RKO (cell line): Measurements from ENCODE around the gene KIF26A.
A peak's percentile ranks its signal among the peaks of the same experiment; 100 is the strongest.

Experiments
- DNase-seq: peaks from one replicate; pipeline ENCODE4 v3.0.0-alpha.2; 2016; ENCODE audit warnings: low spot score

The KIF26A gene

GRCh38 chr14:104130974-104131651 is 7.3 kb upstream of the KIF26A start:
- peak; percentile 65 for DNase-seq

- no peak for DNase-seq
These were observed 6.2 kb upstream of the KIF26A start for GRCh38 chr14:104131968-104132732.

GRCh38 chr14:104132981-104133380 is 5.4 kb upstream of the KIF26A start:
- DNase-seq: no peak

GRCh38 chr14:104133496-104133895 is 4.9 kb upstream of the KIF26A start:
- DNase-seq: no peak

DNA sequence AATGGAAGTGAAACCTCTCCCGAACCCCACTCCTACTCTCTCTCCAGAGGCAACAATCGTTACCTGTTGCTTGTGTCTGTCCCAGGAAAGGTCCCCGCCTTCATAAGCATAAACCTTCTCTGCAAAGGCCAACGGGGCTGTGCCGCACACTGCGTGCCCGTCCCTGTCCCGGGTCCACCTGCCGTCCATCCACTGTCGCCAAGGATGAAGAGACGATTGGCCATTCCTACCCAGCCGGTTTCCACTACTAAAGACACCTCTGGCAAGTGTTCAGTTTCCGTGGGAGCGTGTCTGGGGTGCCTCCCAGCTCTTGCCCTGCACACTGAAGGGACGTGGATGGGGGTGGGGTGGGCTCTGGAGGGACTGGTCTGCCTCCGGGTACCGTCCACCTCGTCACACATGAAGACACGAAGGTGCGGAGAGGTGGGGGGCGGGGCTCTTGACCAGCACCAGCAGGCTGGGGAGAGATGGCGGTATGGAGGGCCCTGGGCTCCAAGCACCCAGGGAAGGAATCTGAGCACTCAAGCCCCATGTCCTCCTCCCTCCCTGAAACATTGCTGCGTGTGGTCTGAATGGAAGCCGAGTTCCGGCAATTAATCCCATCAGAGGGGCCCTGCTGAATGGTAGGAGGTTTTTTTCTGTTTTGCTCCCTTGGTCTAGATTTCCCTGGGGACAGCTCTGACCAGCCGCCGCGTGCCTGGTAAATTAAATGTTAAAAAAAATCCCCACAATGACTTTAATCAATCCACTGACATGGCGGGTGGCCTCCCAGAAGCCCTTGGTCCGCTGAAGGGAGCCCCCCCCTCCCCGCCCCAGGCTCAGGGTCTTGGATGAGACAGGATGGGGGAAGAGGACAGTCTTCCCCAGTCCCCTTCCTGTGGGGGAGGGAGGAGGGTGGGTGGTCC is 4.1 kb upstream of the KIF26A start:
- DNase-seq: no peak

- DNase-seq: peak; percentile 43
These were observed 3.1 kb upstream of the KIF26A start for GRCh38 chr14:104135121-104135903.

GRCh38 chr14:104135904-104136471 is 2.4 kb upstream of the KIF26A start:
- DNase-seq: no peak

DNA sequence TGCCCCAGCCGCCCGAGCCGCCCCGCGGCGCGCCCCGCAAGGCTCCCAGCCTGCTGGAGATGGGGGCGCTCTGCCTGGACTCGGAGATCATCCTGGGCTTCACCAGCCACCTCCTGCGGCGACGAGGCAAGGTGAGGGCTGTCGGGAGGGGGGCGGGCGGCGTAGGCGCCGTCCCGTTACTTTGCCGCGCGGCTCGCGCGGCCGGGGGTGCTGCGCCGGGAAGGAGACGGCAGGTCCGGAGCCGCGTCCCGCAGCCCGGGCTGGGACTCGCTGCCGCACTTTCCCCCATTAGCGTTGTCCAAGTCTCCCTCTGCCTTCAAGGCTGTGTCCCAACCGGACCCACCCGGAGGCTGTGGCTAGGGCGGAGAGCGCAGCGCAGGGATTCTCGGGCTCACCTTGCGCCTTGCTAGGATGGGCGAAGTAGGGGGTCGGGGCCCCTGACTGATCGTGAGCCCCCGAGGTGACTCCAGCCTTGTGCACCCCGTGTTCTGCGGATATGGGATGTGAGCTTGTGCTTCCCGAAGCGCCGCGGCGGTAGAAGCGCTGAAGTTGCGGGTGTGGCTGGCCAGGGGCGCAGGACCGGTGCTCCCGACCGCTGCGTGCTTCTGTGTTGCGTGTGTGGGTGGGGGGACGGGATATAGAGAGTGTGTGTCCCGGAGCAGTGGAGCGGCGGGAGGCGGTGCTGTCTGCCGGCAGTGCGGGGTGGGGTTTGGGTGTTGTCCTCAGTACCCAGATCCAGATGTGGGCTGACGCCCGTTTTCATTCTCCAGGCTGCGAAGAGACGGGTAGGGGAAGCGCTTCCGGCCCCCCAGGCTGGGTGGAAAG is 1.7 kb upstream of the KIF26A start:
- DNase-seq: no peak

DNA sequence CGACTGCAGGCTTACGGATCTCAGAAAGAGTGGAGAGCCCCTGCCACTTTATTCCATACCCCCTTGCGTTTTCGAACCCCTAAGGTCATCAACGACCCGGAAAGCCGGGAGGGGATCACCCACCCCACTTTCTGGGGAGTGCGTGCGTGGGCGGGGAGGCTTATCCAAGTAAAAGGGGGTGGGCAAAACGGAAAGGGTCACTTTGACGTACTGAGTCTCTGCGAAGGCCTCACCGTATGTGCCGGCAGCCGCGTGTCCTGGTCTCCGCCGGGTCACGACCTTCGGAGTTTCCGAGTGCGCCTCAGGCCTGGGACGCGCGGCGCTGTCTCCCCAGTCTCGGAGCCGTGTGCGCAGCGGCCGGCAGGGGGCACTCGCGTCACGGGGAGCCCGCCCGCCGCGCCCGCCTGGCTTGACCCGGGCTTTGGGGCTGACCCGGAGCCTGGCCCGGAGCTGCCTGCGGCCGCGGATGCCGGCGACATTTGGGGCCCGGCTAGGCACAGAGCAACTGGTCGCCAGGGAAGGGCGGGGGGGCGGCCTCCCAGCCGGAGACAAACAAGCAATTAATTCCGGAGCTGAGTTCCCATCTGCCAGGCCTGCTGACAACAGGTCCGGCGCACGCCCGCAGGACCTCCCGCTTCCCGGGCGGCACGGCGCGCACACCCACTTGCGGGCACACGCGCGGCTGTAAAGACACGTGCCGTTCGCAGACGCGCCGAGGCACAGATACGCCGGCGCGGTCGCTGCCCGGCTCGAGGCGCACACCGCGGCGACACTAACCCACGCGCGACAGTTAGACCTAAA is 890 bp upstream of the KIF26A start:
- DNase-seq: peak; percentile 52

GRCh38 chr14:104138718-104139459 is 502 bp downstream of the KIF26A start:
- DNase-seq: no peak

DNA sequence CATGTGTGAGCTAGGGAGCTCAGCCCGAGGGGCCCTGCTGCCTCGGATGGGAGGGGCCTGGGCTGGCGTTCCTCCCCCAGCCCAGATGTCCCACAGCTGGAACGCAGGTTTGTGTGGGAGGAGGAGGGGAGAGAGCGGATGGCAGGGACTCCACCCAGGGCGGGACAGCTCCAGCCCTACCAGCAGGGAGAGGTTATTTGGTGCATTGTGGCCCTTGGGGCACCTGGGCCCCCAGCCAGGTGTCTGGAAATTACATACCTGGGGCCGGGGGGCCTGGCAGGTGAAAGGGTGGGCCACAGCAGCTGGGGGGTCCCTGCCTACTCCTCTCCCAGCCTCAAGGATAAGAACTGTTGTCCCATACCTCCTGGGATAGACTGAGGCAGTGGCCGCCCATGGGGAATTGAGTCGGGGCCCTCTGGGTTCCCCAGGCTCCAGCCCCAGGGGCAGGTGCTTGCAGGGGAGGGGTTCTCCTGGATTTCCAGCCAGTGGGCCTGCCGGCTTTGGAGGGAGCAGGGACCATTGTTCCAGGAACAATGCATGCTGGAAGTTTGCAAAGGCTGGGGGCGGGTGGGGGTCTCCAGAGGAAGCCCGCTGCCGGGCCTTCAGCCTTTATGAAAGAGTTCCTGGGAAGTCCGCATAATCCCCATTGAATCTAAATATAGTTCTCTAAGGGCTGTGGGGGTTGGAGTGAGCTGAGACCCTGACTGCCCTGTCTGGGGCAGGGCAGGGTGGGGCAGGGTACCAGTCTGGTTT is 1.2 kb downstream of the KIF26A start:
- no peak for DNase-seq

DNA sequence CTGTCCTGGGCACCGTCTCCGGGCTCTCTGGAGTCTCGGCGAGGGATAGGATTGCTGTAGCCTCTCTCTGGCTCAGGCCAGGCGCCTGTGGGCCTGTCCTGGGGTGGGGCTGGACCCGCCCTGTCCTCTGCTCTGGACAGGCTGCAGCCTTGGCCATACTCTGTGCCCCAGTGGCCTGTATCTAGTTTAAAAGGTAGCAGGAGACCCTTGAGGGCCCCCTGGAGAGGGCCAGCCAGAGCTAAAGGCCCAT is 1.8 kb downstream of the KIF26A start:
- no peak for DNase-seq

DNA sequence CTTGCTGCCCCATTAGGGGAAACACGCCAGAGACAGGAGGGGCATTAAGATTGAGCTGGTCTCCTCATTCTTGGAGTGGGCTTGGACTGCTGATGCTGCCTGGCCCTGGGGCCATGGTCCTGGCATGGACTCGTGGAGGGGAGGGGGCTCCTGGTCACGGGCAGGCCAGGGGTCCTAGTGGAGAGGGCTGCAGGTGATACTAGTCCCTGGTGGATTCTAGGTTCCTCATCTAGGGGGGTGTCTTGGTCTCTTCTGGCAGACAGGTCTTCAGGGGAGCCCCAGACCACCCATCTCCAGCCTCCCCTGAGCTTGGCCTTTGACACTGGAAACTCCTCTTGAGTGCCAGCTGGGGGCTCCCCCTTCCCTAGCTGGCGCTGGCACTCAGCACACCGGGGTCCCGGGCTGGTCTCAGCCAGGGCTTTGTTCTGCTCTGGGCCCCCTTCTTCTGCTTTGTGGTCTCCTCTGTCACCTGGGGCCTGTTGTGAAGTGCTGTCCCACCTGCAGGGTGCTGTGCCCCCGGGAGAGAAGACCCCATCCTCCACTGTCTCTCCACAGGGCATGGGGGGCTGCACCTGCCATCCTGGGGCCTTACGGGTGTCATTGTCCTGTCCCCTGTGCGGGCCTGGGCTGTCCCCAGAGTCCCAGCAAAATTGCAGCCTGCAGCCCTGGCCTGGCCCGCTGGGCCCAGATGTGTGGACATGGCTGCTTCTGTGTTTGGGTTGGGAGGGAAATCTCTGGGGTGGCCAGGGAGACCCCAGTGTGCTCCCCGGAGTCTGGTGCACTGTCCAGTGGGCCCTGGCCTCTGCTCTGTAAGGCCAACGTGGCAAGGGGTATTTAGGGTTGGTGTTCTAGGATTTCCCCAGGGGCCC is 2.3 kb downstream of the KIF26A start:
- no peak for DNase-seq

- DNase-seq: no peak
These were observed 3.3 kb downstream of the KIF26A start for GRCh38 chr14:104141621-104142091.

- no peak for DNase-seq
These were observed 4.0 kb downstream of the KIF26A start for GRCh38 chr14:104142136-104142945.

GRCh38 chr14:104142946-104143470 is 4.6 kb downstream of the KIF26A start:
- no peak for DNase-seq
